GM18907 (cell line): ENCODE results near the gene RBM33.
"Not testable (repeated sequence)": the region's sequence is repeated elsewhere in the genome, so short reads cannot be mapped to it uniquely, and the experiment has no call there.

Experiments
- ATAC-seq: cut with Tn5 transposase; IDR thresholded peaks from one replicate; pipeline ENCODE4 v1.9.1; 2021; ENCODE audit warnings: mild to moderate bottlenecking, moderate library complexity; ENCODE audit not compliant: unreplicated experiment

The RBM33 gene

GRCh38 chr7:155644178-155644970 is at the start of gene RBM33:
RBM33 (plus strand) TSS chr7:155644661; CDS start chr7:155644877, 216 bp downstream.
- ATAC-seq: peak; percentile 81

- no peak for ATAC-seq
These were observed 49.5 kb upstream of the RBM33 start for GRCh38 chr7:155594961-155595366.

- ATAC-seq: no peak
These were observed 46.7 kb upstream of the RBM33 start for GRCh38 chr7:155597753-155598140.

- ATAC-seq: peak; percentile 70
These were observed 45.7 kb upstream of the RBM33 start for GRCh38 chr7:155598810-155599210.

GRCh38 chr7:155602156-155602555 is 42.3 kb upstream of the RBM33 start:
- no peak for ATAC-seq

- no peak for ATAC-seq
These were observed 41.7 kb upstream of the RBM33 start for GRCh38 chr7:155602750-155603149.

GRCh38 chr7:155603205-155603857 is 41.1 kb upstream of the RBM33 start:
- ATAC-seq: no peak

- no peak for ATAC-seq
These were observed 40.5 kb upstream of the RBM33 start for GRCh38 chr7:155603858-155604503.

- ATAC-seq: no peak
These were observed 39.9 kb upstream of the RBM33 start for GRCh38 chr7:155604504-155604997.

- ATAC-seq: no peak
These were observed 35.3 kb upstream of the RBM33 start for GRCh38 chr7:155609185-155609584.

GRCh38 chr7:155610633-155611193 is 33.7 kb upstream of the RBM33 start:
- ATAC-seq: no peak

GRCh38 chr7:155611808-155612447 is 32.5 kb upstream of the RBM33 start:
- ATAC-seq: no peak

- ATAC-seq: no peak
These were observed 31.8 kb upstream of the RBM33 start for GRCh38 chr7:155612658-155613057.

- not testable (repeated sequence) for ATAC-seq
These were observed 29.4 kb upstream of the RBM33 start for GRCh38 chr7:155615085-155615484.

- no peak for ATAC-seq
These were observed 25.5 kb upstream of the RBM33 start for GRCh38 chr7:155618708-155619633.

- ATAC-seq: no peak
These were observed 24.7 kb upstream of the RBM33 start for GRCh38 chr7:155619634-155620271.

GRCh38 chr7:155620497-155620896 is 24.0 kb upstream of the RBM33 start:
- ATAC-seq: no peak

- no peak for ATAC-seq
These were observed 23.0 kb upstream of the RBM33 start for GRCh38 chr7:155621418-155621980.

GRCh38 chr7:155624412-155624811 is 20.0 kb upstream of the RBM33 start:
- no peak for ATAC-seq
